Measurements from ENCODE around the gene PERM1. TPM values are rescaled to one million over a fixed set of nuclear protein-coding genes. Genes with fewer than 3 reads are reported as not detected.

Gene PERM1
- total and polyA plus RNA-seq, 2 donors (not counting 1 experiment from before 2014, with no cell fraction given), result not detected

DNA sequence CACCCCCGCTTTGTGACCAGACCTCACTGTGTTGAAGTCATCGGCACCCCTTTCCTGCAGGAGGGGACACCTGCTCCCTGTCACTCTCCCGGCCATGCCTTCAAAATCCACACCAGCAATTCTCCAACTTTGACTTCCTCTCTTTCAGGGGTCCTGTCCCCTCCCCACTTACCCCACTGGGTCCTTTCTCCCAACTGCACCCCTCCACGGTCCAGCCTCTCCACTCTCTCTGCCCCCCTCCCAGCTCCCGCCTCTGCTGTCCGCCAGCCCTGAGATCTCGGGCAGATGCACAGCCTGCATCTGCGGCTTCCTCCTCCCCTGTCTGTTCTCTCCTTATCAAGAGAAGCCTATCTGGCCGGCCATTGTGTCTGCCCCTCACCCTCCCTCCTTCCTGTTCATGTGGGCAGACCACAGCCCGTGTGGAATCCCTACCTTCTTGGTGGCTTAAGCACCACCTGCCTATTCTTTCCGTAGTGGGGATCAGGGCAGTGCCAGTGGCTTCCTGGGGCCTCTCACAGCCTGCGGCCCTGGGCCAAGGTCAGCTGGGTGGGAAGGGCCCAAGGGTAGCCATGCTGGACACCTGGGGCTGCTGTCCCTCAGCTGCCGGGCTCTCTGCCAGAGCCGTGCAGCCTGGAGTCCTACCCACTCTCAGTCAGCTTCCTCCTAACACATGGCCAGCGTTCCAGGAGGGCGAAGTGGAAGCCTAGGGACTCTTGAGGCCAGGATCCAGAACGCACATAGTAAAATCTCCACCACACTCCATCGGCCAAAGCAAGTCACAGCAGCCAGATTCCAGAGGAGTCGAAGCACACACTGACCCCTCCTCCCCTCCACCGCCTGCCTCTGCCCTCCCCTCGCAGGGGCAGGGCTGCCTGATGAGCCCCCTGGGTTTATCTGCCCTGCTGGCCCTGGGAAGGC, 23.1 kb upstream of the PERM1 start:
- TF ChIP-seq EZH2 (IDR thresholded peaks at IDR 0.05; ENCODE audit: borderline replicate concordance, insufficient read depth, low read depth, low read length, poor library complexity, severe bottlenecking), result no peak
- TF ChIP-seq, protein P1, sequence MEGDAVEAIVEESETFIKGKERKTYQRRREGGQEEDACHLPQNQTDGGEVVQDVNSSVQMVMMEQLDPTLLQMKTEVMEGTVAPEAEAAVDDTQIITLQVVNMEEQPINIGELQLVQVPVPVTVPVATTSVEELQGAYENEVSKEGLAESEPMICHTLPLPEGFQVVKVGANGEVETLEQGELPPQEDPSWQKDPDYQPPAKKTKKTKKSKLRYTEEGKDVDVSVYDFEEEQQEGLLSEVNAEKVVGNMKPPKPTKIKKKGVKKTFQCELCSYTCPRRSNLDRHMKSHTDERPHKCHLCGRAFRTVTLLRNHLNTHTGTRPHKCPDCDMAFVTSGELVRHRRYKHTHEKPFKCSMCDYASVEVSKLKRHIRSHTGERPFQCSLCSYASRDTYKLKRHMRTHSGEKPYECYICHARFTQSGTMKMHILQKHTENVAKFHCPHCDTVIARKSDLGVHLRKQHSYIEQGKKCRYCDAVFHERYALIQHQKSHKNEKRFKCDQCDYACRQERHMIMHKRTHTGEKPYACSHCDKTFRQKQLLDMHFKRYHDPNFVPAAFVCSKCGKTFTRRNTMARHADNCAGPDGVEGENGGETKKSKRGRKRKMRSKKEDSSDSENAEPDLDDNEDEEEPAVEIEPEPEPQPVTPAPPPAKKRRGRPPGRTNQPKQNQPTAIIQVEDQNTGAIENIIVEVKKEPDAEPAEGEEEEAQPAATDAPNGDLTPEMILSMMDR (IDR thresholded peaks at IDR 0.05), result no peak
- H3K4me3 Mint-ChIP-seq, result no peak overlapping the region
- Histone ChIP-seq H3K79me2 (ENCODE audit: control insufficient read depth, insufficient read depth, low read length) (no peaks in the 10 kb centered on the region), H3K4me1 (ENCODE audit: control insufficient read depth in 2 of 2, insufficient read depth in 2 of 2, low read length in 2 of 2) (peaks cover 25 to 38% of the 10 kb centered on the region in 2 donors), H3K4me3 (ENCODE audit: control extremely low read depth in 1 of 5, extremely low read depth in 1 of 5, insufficient read depth in 1 of 5, low read depth in 2 of 5, low read length in 4 of 5) (no peak overlapping the region), H3K27me3 (replicated peaks in 1 of 4; ENCODE audit: control extremely low read depth in 1 of 4, control insufficient read depth in 3 of 4, insufficient read depth in 4 of 4, low read length in 3 of 4) (peaks cover 0 to 63% (median 38%) of the 10 kb centered on the region in 4 experiments), H3K36me3 (replicated peaks in 1 of 2; ENCODE audit: control extremely low read depth in 1 of 2, control insufficient read depth in 1 of 2, extremely low read depth in 1 of 2, insufficient read depth in 2 of 2, low read length in 1 of 2) (no peaks in the 10 kb centered on the region), H4K20me1 (ENCODE audit: control insufficient read depth, insufficient read depth, low read length, poor library complexity, severe bottlenecking) (no peaks in the 10 kb centered on the region), H2AFZ (ENCODE audit: insufficient read depth, low read depth, low read length, poor library complexity, severe bottlenecking) (no peak overlapping the region), H3K9ac (ENCODE audit: low read length) (no peak overlapping the region), H3K4me2 (replicated peaks; ENCODE audit: low read depth, low read length, poor library complexity, severe bottlenecking) (no peak overlapping the region), H3K27ac (ENCODE audit: low read length in 2 of 2) (no peak overlapping the region), H3K9me3 (ENCODE audit: control extremely low read depth in 1 of 3, control insufficient read depth in 2 of 3, insufficient read depth in 1 of 3, low read length in 2 of 3) (peaks cover 0 to 17% (median 0%) of the 10 kb centered on the region in 3 donors)
- no peak overlapping the region for H3K27ac Mint-ChIP-seq
- no peak for ATAC-seq (ENCODE audit: low read depth)
- peaks cover 30% of the 10 kb centered on the region for H3K27me3 Mint-ChIP-seq
- peak; percentile 41 for DNase-seq
- H3K4me1 Mint-ChIP-seq, result peaks cover 23% of the 10 kb centered on the region
- H3K9me3 Mint-ChIP-seq (ENCODE audit: insufficient read depth), result no peaks in the 10 kb centered on the region
- ChIA-PET CTCF (interaction anchor here (0.6 to 1.1 kb wide), 2 partner anchors 9 to 571 kb away, joined by 3 read pairs; partner anchors contain the start of gene ISG15), POLR2A (no interaction called here)
- WGBS (ENCODE audit: insufficient coverage), result 9% methylated on average over 20 of the region's 21 CpGs
- intact Hi-C loops (cut with micrococcal nuclease), result no loop called here

DNA sequence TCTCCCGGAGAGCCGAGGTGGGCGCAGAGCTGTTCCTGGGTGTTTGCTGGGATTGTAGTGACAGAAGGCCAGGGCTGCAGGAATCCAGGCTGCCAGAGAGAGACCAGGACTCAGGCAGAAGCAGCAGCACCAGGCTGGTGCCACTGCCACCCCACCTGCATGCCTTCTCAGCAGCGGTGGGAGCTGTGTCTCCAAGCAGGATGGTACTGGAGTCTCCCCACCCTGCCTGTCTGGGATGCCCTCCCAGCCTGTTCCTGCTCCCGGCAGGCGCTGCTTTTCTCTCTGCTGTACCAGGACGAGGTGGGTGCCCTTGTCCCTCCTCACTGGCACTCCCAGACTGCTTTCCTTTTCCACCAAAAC, 22.5 kb upstream of the PERM1 start:
- H3K36me3 ChIP-seq (replicated peaks in 1 of 2; ENCODE audit: control extremely low read depth in 1 of 2, control insufficient read depth in 1 of 2, extremely low read depth in 1 of 2, insufficient read depth in 2 of 2, low read length in 1 of 2), result no peaks in the 10 kb centered on the region
- peaks cover 30% of the 10 kb centered on the region for H3K27me3 Mint-ChIP-seq
- H3K79me2 ChIP-seq (ENCODE audit: control insufficient read depth, insufficient read depth, low read length), result no peaks in the 10 kb centered on the region
- peaks cover 23% of the 10 kb centered on the region for H3K4me1 Mint-ChIP-seq
- ATAC-seq (ENCODE audit: low read depth) (no peak), DNase-seq (no peak)
- H3K27ac Mint-ChIP-seq, result no peak overlapping the region
- no peak overlapping the region for H3K9ac ChIP-seq (ENCODE audit: low read length)
- 55% methylated on average over 7 of the region's 7 CpGs for WGBS (ENCODE audit: insufficient coverage)
- no peaks in the 10 kb centered on the region for H4K20me1 ChIP-seq (ENCODE audit: control insufficient read depth, insufficient read depth, low read length, poor library complexity, severe bottlenecking)
- intact Hi-C loops (cut with micrococcal nuclease), result no loop called here
- H3K27me3 ChIP-seq (replicated peaks in 1 of 4; ENCODE audit: control extremely low read depth in 1 of 4, control insufficient read depth in 3 of 4, insufficient read depth in 4 of 4, low read length in 3 of 4), result peaks cover 0 to 66% (median 39%) of the 10 kb centered on the region in 4 experiments
- no peaks in the 10 kb centered on the region for H3K9me3 Mint-ChIP-seq (ENCODE audit: insufficient read depth)
- no peak overlapping the region for H3K4me3 Mint-ChIP-seq
- peaks cover 0 to 18% (median 0%) of the 10 kb centered on the region in 3 donors for H3K9me3 ChIP-seq (ENCODE audit: control extremely low read depth in 1 of 3, control insufficient read depth in 2 of 3, insufficient read depth in 1 of 3, low read length in 2 of 3)
- H3K4me2 ChIP-seq (replicated peaks; ENCODE audit: low read depth, low read length, poor library complexity, severe bottlenecking), result no peak overlapping the region
- CTCF ChIA-PET, result interaction anchor here (1.1 kb wide), 1 partner anchor 9 kb away, joined by 3 read pairs; the partner anchor contains the start of gene ISG15
- POLR2A ChIA-PET, result no interaction called here
- no peak overlapping the region for H2AFZ ChIP-seq (ENCODE audit: insufficient read depth, low read depth, low read length, poor library complexity, severe bottlenecking)
- no peak for TF ChIP-seq EZH2 (IDR thresholded peaks at IDR 0.05; ENCODE audit: borderline replicate concordance, insufficient read depth, low read depth, low read length, poor library complexity, severe bottlenecking)
- TF ChIP-seq, protein P1 (IDR thresholded peaks at IDR 0.05), result no peak
- no peak overlapping the region for H3K27ac ChIP-seq (ENCODE audit: low read length in 2 of 2)
- no peak overlapping the region for H3K4me3 ChIP-seq (ENCODE audit: control extremely low read depth in 1 of 5, extremely low read depth in 1 of 5, insufficient read depth in 1 of 5, low read depth in 2 of 5, low read length in 4 of 5)
- peaks cover 28 to 42% of the 10 kb centered on the region in 2 donors for H3K4me1 ChIP-seq (ENCODE audit: control insufficient read depth in 2 of 2, insufficient read depth in 2 of 2, low read length in 2 of 2)
